Brain microvascular endothelial cell (primary cell): ENCODE measurements around the gene RYK.

Source experiments
- DNase-seq: peaks from one replicate; pipeline ENCODE4 v3.0.0-alpha.2; 2020
- H3K27ac ChIP-seq: fragments of 250-450 bp; sonication (Bioruptor Pico); 2 replicates; pipeline ENCODE4 v1.5.1; 2020; ENCODE audit warnings: mild to moderate bottlenecking, moderate library complexity
- H3K27me3 ChIP-seq: fragments of 250-450 bp; sonication (Bioruptor Pico); replicated peaks from 2 replicates; pipeline ENCODE4 v1.5.1; 2020; ENCODE audit warnings: mild to moderate bottlenecking
- H3K36me3 ChIP-seq: fragments of 250-450 bp; sonication (Bioruptor Pico); replicated peaks from 2 replicates; pipeline ENCODE4 v1.5.1; 2020; ENCODE audit warnings: mild to moderate bottlenecking
- H3K4me3 ChIP-seq: 2 replicates; pipeline ENCODE4 v1.5.1; 2011; ENCODE audit warnings: low read depth, mild to moderate bottlenecking, control low read depth, low read length, moderate library complexity
- in situ Hi-C: cut with HindIII; loops from 2 replicates; pipeline ENCODE4 v1.10.0; 2017; ENCODE audit warnings: low sequenced_read_pairs, low pct_ligation_motif_present
- TF ChIP-seq, protein P1 (sequence below): IDR thresholded peaks from 2 replicates; pipeline ENCODE4 v1.5.1; 2011; ENCODE audit warnings: low read depth, mild to moderate bottlenecking, moderate library complexity, low read length, control low read depth, inconsistent platforms; ENCODE audit errors: missing control alignments

RYK gene

GRCh38 chr3:134163096-134163495 is 87.6 kb downstream of the RYK start:
- TF ChIP-seq, protein P1, sequence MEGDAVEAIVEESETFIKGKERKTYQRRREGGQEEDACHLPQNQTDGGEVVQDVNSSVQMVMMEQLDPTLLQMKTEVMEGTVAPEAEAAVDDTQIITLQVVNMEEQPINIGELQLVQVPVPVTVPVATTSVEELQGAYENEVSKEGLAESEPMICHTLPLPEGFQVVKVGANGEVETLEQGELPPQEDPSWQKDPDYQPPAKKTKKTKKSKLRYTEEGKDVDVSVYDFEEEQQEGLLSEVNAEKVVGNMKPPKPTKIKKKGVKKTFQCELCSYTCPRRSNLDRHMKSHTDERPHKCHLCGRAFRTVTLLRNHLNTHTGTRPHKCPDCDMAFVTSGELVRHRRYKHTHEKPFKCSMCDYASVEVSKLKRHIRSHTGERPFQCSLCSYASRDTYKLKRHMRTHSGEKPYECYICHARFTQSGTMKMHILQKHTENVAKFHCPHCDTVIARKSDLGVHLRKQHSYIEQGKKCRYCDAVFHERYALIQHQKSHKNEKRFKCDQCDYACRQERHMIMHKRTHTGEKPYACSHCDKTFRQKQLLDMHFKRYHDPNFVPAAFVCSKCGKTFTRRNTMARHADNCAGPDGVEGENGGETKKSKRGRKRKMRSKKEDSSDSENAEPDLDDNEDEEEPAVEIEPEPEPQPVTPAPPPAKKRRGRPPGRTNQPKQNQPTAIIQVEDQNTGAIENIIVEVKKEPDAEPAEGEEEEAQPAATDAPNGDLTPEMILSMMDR: no peak
- no peak for DNase-seq
- H3K27ac ChIP-seq: no peak overlapping the region
- H3K27me3 ChIP-seq: no peaks in the 10 kb centered on the region
- in situ Hi-C loops: no loop called here
- H3K4me3 ChIP-seq: no peak overlapping the region
- peaks cover 9% of the 10 kb centered on the region for H3K36me3 ChIP-seq

- Histone ChIP-seq H3K36me3 (peaks cover 12% of the 10 kb centered on the region), H3K27ac (no peak overlapping the region), H3K4me3 (no peak overlapping the region), H3K27me3 (no peaks in the 10 kb centered on the region)
- DNase-seq: no peak
- TF ChIP-seq, protein P1: peak; percentile 33
- in situ Hi-C loops: no loop called here
Observed at GRCh38 chr3:134161898-134162615, 88.6 kb downstream of the RYK start.

DNA sequence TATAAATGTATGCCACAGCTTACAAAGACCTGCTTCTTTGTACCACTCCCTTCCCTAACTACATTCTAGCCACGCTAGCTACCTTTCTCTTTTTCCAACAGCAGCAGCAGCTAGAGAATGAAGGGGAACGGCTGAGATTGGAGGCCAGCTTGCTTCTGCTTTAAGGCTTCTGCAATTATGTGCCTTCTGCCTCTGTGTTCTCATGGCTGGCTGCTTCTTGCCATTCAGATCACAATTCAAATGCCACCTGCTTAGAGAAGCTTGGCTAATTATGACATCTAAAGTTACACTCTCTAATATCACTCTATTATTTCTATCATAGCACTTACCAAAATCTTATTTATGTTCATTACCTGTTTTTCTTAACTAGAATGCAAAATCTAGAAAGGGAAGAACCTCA is 95.2 kb downstream of the RYK start:
- Histone ChIP-seq H3K27me3 (no peaks in the 10 kb centered on the region), H3K4me3 (no peak overlapping the region), H3K36me3 (peaks cover 31% of the 10 kb centered on the region), H3K27ac (no peak overlapping the region)
- no peak for DNase-seq
- in situ Hi-C loops: no loop called here
- TF ChIP-seq, protein P1: no peak

DNA sequence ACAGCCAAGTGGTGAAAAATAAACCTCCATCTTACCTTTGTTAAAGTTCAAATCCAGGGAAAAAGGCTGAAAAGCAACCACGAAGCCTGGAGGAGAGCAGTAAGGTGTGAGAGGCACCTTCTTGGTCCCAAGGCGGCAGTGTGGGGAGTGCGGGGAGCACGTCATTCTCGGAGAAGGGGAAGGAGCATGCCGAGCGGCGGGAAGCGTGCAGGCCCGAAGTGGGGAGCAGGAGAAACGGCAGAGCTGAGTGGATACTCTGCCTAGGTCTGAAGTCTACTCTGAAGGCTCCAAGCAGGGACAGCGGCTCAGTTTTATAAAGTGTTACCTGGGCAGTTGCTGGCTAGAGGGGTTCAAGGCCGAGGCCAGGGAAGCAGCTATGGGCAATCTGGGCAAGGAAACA is 96.9 kb downstream of the RYK start:
- Histone ChIP-seq H3K36me3 (peaks cover 27% of the 10 kb centered on the region), H3K27me3 (no peaks in the 10 kb centered on the region), H3K27ac (no peak overlapping the region), H3K4me3 (no peak overlapping the region)
- DNase-seq: no peak
- TF ChIP-seq, protein P1: no peak
- in situ Hi-C loops: no loop called here

DNA sequence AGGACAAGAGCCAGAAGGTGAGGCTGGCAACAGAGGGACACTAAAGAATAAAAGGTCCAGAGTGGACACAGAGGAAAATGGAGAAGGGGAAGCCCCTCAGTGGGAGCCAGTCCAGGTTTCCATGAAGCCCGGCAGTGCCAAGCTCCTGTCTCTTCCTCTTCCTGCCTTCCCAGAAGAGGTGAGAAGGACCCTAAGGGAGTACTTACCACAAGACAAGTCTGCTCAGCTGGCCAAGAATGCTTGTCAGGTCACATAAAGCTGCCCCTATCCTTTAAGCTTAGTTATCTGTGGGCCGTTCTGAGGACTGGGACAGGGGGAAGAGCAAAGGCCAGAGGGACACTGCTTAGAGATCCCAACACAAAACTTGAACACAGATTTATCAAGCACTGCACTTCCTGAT is 100.2 kb downstream of the RYK start:
- TF ChIP-seq, protein P1: no peak
- Histone ChIP-seq H3K27me3 (no peaks in the 10 kb centered on the region), H3K27ac (no peak overlapping the region), H3K4me3 (no peak overlapping the region), H3K36me3 (peaks cover 14% of the 10 kb centered on the region)
- DNase-seq: no peak
- in situ Hi-C loops: no loop called here

- DNase-seq: no peak
- TF ChIP-seq, protein P1: no peak
- H3K36me3 ChIP-seq: peaks cover 3% of the 10 kb centered on the region
- H3K27ac ChIP-seq: no peak overlapping the region
- in situ Hi-C loops: no loop called here
- H3K27me3 ChIP-seq: no peaks in the 10 kb centered on the region
- H3K4me3 ChIP-seq: no peak overlapping the region
Observed at GRCh38 chr3:134149286-134149685, 101.4 kb downstream of the RYK start.
